ENCODE results near the gene HOXB1.
"Not testable (repeated sequence)": the region's sequence is repeated elsewhere in the genome, so short reads cannot be mapped to it uniquely, and the experiment has no call there.

The HOXB1 gene

GRCh38 chr17:48494335-48494734 is 36.5 kb downstream of the HOXB1 start:
- DNase-seq (ENCODE audit: low spot score), result no peak

- no peak for DNase-seq (ENCODE audit: low spot score)
These were observed 38.2 kb downstream of the HOXB1 start for GRCh38 chr17:48492401-48493298.

DNA sequence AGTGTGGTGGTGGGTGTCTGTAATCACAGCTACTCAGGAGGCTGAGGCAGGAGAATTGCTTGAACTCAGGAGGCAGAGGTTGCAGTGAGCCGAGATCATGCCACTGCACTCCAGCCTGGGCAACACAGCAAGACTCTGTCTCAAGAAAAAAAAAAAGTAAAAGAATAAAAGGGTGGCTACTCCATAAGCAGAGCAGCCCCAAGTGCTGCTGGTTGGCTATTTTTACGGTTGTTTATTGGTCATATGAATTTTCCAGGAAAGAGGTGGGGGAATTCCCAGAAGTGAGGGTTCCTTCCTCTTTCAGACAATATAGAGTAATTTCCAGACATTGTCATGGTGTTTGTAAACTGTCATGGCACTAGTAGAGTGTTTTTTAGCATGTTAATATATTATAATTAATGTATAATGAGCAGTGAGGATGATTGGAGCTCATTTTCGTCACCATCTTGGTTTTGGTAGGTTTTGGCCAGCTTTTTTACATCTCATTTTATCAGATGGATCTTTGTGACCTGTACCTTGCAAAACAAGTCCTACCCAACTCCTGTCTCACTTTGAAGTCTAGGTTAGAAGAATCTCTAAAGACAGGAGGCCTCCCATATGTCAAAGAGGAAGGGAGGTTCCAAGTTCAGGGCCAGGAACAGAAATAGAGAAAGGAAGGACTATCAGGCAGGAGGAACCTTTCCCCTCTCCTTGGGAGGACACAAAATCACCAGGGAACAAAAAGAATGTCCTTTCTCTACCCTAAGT is 39.1 kb downstream of the HOXB1 start:
- no peak for DNase-seq (ENCODE audit: low spot score)

DNA sequence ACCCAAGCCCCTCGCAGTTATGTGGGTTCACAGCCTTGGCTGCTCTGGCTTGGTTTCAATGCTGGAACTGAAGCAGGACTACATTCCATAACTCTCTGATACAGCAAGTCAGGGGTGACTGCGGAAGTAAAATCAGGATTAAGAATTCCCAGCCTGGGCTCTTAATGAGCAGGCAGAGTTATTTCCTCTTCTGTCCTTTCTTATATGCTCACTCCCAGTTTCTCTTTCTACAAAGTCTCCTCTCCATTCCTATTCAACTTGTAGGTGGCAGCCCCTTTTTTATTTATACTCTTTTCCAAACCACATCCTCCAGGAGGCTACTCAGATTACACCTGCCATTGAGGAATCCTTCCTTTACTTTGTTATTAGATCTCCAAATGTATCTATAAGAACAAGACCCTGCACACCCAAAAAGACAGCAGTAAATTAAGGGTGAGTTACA is 40.3 kb downstream of the HOXB1 start:
- no peak for DNase-seq (ENCODE audit: low spot score)

GRCh38 chr17:48489781-48490180 is 41.0 kb downstream of the HOXB1 start:
- DNase-seq (ENCODE audit: low spot score), result no peak

GRCh38 chr17:48488548-48489106 is 42.2 kb downstream of the HOXB1 start:
- no peak for DNase-seq (ENCODE audit: low spot score)

DNA sequence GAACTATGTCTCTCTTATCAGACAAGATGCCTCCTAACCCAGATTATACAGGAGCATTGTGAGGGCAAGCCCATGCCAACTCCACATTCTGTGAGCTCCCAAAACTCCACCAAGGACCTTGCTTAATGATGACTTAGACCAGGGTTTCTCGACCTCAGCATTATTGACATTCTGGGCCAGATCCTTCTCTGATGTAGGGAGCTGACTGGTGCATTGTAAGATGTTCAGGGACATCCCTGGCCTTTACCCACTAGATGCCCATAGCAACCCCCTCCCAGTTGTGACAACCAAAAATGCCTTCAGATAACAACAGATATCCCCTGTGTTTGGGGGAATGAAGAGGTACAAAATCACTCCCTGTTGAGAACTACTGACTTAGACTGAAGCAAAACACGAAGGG is 43.6 kb downstream of the HOXB1 start:
- no peak for DNase-seq (ENCODE audit: low spot score)

DNA sequence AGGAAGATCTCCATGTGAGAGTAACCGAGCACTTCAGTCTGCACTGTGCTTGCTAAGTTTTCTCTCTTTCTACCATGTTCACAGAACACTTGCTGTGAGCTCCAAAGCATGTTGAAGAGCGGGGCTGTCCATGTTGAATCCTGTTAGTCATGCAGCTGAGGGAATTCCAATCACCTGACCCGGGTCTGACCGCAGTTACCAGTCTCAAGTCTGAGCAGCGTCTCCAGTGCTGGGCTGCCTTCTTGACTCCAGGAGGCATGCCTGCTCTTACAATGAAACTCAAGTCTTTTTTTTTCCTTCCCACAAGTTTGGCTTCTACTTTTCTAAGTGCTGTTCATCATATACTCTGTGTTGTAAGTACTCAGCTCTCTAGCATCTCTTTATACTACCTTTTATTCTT is 44.3 kb downstream of the HOXB1 start:
- no peak for DNase-seq (ENCODE audit: low spot score)

DNA sequence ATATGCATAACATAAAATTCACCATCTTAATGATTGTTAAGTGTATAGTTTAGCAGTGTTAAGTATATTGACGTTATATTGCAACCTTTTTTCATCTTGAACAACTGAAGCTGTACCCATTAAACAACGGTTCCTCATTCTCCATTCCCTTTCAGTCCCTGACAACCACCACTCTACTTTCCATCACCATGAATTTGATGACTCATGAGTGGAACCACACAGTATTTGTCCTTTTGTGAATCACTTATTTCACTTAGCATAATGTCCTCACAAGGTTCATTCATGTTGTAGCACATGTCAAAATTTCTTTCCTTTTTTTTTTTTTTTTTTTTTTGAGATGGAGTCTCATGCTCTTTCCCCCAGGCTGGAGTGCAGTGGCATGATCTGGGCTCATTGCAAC is 46.0 kb downstream of the HOXB1 start:
- DNase-seq (ENCODE audit: low spot score), result no peak

DNA sequence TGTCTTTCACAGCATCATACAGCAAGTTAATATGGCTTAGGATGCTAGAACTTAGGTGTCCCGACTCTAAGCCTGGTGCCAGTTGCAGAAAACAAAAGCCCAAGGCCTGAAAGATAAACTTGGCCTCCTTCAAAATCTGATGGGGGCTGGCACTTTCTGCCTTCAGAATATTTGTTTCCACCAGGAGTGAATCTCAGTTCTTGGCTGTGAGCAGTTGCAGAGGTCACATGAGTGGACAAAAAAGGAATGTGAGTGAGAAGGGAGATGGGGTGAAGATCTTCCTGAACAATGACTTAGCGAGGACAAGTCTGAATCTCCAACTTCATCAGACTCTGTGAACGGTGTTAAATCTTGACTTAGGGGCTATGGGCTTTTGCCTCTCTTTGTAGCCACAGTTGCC is 46.6 kb downstream of the HOXB1 start:
- no peak for DNase-seq (ENCODE audit: low spot score)

GRCh38 chr17:48483471-48484131 is 47.2 kb downstream of the HOXB1 start:
- DNase-seq (ENCODE audit: low spot score), result no peak

DNA sequence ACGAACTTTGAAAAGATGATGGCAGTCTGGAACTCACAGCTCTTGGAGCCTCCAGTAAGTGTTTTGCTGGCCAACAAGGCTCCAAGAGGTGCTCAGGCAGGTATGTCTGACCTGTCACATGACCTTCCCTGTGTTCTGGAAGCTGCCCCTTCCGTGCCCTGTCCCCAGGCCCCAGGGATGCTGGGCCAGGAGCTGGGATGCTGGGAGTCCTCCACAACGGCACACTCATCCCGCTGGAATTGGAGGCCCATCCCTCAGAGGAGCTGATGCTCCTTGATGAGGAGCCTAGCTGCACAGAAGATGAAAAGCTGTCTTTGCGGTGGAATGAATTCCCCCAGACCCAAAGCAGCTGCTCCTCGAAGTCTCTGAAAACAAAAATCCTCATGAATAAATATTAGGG is 47.8 kb downstream of the HOXB1 start:
- no peak for DNase-seq (ENCODE audit: low spot score)

DNA sequence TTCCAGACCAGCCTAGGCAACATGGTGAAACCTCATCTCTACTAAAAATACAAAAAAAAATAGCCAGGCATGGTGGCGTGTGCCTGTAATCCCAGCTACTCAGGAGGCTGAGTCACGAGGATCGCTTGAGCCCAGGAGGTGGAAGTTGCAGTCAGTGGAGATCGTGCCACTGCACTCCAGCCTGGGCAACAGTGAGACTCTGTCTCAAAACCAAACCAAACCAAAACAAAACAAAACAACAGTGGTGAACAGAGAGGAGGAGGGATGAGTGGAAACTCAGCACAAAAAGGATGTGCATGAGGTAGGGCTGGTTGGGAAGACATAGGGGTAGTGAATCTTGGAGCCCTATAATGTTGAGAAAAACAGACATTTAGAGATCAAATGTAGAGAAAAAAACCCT is 48.5 kb downstream of the HOXB1 start:
- DNase-seq (ENCODE audit: low spot score), result not testable (repeated sequence)

- DNase-seq (ENCODE audit: low spot score), result no peak
These were observed 51.8 kb downstream of the HOXB1 start for GRCh38 chr17:48479014-48479402.
